IPS-20b (cell line): ENCODE results near the gene RTP5.

ENCODE experiments used
- H3K27ac ChIP-seq: one replicate; pipeline ENCODE4 v1.5.1; 2013; ENCODE audit warnings: low read length
- H3K27me3 ChIP-seq: 2 replicates; pipeline ENCODE4 v1.6.1; 2013; ENCODE audit warnings: mild to moderate bottlenecking, low read length, inconsistent platforms; ENCODE audit not compliant: insufficient read depth
- H3K36me3 ChIP-seq: 2 replicates; pipeline ENCODE4 v1.6.1; 2013; ENCODE audit warnings: low read depth, mild to moderate bottlenecking, inconsistent platforms, low read length, moderate library complexity; ENCODE audit not compliant: insufficient read depth
- H3K4me1 ChIP-seq: 2 replicates; pipeline ENCODE4 v1.6.1; 2013; ENCODE audit warnings: mild to moderate bottlenecking, control low read depth, inconsistent platforms, low read length, moderate library complexity; ENCODE audit not compliant: insufficient read depth
- H3K4me3 ChIP-seq: 2 replicates; pipeline ENCODE4 v1.5.1; 2013; ENCODE audit warnings: mild to moderate bottlenecking, low read length, inconsistent platforms
- H3K9ac ChIP-seq: 2 replicates; pipeline ENCODE4 v1.6.1; 2013; ENCODE audit warnings: low read depth, mild to moderate bottlenecking, inconsistent platforms, low read length, moderate library complexity
- H3K9me3 ChIP-seq: 2 replicates; pipeline ENCODE4 v1.6.1; 2013; ENCODE audit warnings: mild to moderate bottlenecking, low read depth, low read length, inconsistent platforms; ENCODE audit not compliant: insufficient read depth

The RTP5 gene

DNA sequence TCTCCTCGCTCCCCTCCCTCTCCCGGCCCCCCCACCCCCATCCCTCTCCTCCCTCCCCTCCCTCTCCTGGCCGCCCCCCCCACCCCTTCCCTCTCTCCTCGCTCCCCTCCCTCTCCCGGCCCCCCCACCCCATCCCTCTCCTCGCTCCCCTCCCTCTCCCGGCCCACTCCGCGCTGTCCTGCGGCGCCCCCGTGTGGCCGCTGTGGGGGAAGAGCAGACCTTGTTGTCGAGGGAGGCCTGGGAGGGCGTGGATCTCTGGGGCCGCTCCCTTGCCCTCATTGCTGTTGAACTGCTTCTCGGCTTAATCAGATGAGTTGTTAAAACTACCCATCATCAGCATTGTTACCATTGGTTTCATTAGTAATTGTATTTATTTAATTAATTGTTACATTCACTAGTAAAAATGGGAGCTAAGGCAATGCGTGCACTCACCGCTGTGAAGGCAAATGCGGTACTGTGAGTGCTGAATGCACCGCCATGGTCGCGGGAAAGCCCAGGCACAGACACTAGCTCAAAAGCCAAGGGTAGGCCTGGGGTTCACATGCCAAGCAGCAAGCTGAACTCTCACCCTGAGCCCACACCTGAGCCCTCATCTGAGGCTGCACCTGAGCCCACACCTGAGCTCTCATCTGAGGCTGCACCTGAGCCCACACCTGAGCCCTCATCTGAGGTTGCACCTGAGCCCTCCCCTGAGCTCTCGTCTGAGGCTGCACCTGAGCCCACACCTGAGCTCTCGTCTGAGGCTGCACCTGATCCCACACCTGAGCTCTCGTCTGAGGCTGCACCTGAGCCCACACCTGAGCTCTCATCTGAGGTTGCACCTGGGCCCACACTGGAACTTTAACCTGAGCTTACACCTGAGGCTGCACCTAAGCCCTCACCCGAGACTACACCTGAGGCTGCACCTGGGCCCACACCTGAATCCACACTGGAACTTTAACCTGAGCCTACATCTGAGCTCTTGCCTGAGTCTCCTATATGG is 8.8 kb downstream of the RTP5 start:
- H3K9me3 ChIP-seq = peaks cover 7% of the 10 kb centered on the region; the same call in 1 of the 2 replicates
- H3K36me3 ChIP-seq = no peaks in the 10 kb centered on the region
- no peak overlapping the region for H3K27ac ChIP-seq
- H3K9ac ChIP-seq = no peak overlapping the region
- peaks cover 18% of the 10 kb centered on the region; the same call in 1 of the 2 replicates for H3K4me1 ChIP-seq
- no peak overlapping the region for H3K4me3 ChIP-seq
- H3K27me3 ChIP-seq = no peaks in the 10 kb centered on the region

GRCh38 chr2:241879326-241879725 is 9.8 kb downstream of the RTP5 start:
- Histone ChIP-seq H3K4me3 (no peak overlapping the region), H3K27me3 (no peaks in the 10 kb centered on the region), H3K9me3 (no peaks in the 10 kb centered on the region), H3K4me1 (peaks cover 18% of the 10 kb centered on the region; the same call in 1 of the 2 replicates), H3K36me3 (no peaks in the 10 kb centered on the region), H3K9ac (no peak overlapping the region), H3K27ac (no peak overlapping the region)

DNA sequence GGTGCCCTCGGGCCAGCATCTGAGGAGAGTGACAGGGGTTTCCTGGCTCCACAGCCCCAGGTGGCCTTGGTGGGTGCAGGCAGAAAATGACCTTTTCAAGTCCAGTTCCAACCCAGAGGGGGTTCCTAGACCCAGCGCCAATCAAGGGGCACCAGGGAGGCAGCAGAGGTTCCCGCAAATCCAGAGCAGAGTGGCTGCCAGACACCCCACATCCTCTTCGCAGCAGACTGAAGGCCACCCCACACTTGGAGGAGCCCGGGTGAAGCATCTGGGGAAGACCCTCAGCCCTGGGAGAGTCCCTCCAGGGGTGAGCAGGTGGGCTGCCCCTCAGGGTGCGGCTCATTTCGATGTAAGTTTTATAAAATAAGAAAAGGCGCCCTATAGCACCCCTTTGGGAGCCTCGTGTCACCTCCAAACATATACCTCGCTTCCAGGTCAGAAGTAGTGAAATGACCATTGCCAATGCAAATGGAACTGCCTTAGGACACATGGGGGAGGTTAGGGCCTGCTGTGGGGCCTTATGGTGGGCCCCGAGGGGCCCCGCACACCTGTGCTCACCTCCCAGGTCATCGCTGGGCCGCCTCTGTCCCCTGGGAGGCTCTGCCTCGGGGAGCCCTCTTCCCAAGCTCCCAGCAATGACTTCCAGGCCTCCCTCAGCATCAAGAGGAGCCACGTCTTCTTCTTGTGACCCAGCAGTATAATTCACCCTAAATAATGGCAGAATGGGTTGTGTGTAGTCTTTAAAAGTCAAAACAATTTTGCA is 11.0 kb downstream of the RTP5 start:
- Histone ChIP-seq H3K9me3 (no peaks in the 10 kb centered on the region), H3K27ac (peak overlapping the region; percentile 54), H3K9ac (peak overlapping the region; percentile 85; the same call in 1 of the 2 replicates)

GRCh38 chr2:241882091-241882625 is 12.6 kb downstream of the RTP5 start:
- peak overlapping the region; percentile 46 for H3K4me3 ChIP-seq
- peaks cover 18% of the 10 kb centered on the region; the same call in 1 of the 2 replicates for H3K4me1 ChIP-seq
- H3K9me3 ChIP-seq = no peaks in the 10 kb centered on the region
- no peak overlapping the region for H3K27ac ChIP-seq
- no peak overlapping the region; the same call in 1 of the 2 replicates for H3K9ac ChIP-seq
- H3K27me3 ChIP-seq = no peaks in the 10 kb centered on the region
- H3K36me3 ChIP-seq = no peaks in the 10 kb centered on the region

More for the DNA sequence above, 11.0 kb downstream of the RTP5 start:
- Histone ChIP-seq H3K36me3 (no peaks in the 10 kb centered on the region), H3K4me1 (peaks cover 18% of the 10 kb centered on the region; the same call in 1 of the 2 replicates), H3K27me3 (no peaks in the 10 kb centered on the region), H3K4me3 (peak overlapping the region; percentile 76)

DNA sequence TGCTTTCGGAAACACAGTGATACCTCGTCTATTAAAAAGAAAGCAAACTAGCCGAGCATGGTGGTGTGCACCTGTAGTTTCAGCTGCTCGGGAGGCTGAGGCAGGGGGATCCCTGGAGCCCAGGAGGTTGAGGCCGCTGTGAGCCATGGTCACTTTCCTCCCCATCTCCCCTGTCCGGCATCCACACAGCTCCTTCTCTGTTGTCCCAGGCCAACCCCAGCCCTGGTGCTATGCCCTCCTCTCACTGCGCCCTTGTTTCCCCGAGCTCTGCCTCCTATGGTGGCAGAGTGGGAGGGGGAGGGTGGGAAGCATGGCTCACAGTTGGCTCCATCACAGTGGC is 15.4 kb downstream of the RTP5 start:
- Histone ChIP-seq H3K9me3 (no peaks in the 10 kb centered on the region), H3K36me3 (no peaks in the 10 kb centered on the region), H3K4me1 (peaks cover 18% of the 10 kb centered on the region; the same call in 1 of the 2 replicates), H3K4me3 (no peak overlapping the region), H3K27me3 (no peaks in the 10 kb centered on the region), H3K27ac (no peak overlapping the region), H3K9ac (no peak overlapping the region)

GRCh38 chr2:241885291-241885945 is 15.9 kb downstream of the RTP5 start:
- no peak overlapping the region for H3K9ac ChIP-seq
- H3K27me3 ChIP-seq = no peaks in the 10 kb centered on the region
- H3K4me3 ChIP-seq = no peak overlapping the region
- H3K4me1 ChIP-seq = peaks cover 18% of the 10 kb centered on the region
- H3K27ac ChIP-seq = no peak overlapping the region
- H3K9me3 ChIP-seq = no peaks in the 10 kb centered on the region
- no peaks in the 10 kb centered on the region for H3K36me3 ChIP-seq

- H3K4me3 ChIP-seq = no peak overlapping the region
- H3K9me3 ChIP-seq = no peaks in the 10 kb centered on the region
- no peaks in the 10 kb centered on the region for H3K27me3 ChIP-seq
- no peak overlapping the region for H3K27ac ChIP-seq
- H3K36me3 ChIP-seq = no peaks in the 10 kb centered on the region
- H3K4me1 ChIP-seq = peaks cover 17% of the 10 kb centered on the region
- H3K9ac ChIP-seq = no peak overlapping the region
Measured at GRCh38 chr2:241885946-241886643, 16.6 kb downstream of the RTP5 start.

GRCh38 chr2:241886840-241887447 is 17.4 kb downstream of the RTP5 start:
- Histone ChIP-seq H3K9me3 (no peaks in the 10 kb centered on the region), H3K4me1 (peaks cover 16% of the 10 kb centered on the region), H3K27ac (no peak overlapping the region), H3K9ac (no peak overlapping the region), H3K27me3 (no peaks in the 10 kb centered on the region), H3K36me3 (no peaks in the 10 kb centered on the region), H3K4me3 (no peak overlapping the region)

DNA sequence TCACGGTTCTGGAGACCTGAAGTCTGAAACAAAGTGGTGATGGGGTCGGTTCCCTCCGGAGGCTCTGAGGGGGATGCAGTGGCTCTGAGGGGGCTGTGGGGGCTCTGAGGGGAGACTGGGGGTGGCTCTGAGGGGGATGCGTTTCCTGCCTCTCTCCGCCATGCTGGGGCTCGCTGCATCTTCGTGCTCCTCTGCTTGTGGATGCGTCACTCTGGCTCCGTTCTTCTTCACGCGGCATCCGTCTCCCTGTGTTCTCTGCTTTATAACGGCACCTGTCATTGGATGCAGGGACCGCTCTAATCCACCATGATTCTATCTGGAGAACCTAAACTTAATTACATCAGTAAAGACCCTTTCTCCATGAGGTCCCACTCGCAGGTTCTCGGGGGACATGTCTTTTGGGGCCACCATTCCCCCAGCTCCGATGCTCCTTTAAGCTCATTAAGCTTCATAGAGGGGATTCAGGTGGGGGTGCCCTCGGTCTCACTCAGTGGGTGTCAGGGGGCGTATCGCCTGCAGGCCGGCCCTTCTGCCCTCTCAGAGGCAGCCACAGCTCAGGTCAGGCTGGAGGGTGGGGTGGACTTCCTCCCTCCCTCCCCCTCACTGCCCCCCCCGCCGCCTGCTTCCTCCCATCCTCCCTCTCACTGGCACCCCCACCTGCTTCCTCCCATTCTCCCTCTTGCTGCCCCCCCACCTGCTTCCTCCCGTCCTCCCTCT is 18.4 kb downstream of the RTP5 start:
- H3K27me3 ChIP-seq = no peaks in the 10 kb centered on the region
- no peaks in the 10 kb centered on the region for H3K9me3 ChIP-seq
- no peaks in the 10 kb centered on the region for H3K36me3 ChIP-seq
- no peak overlapping the region for H3K27ac ChIP-seq
- no peak overlapping the region for H3K9ac ChIP-seq
- H3K4me1 ChIP-seq = peaks cover 5% of the 10 kb centered on the region
- no peak overlapping the region for H3K4me3 ChIP-seq

DNA sequence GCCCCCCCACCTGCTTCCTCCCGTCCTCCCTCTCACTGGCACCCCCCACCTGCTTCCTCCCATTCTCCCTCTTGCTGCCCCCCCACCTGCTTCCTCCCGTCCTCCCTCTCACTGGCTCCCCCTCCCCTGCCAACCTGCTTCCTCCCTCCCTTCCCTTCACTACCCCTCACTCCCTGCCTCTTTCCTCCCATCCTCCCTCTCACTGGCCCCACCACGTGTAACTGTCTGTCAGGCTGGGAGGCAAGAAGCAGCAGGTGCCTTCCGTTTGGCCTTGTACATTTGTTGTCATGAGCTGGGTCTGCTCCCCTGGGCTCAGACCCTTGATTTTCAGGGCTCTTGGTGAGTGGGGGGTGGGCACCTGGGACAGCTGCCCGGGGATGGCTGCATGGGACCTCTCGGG is 19.1 kb downstream of the RTP5 start:
- no peaks in the 10 kb centered on the region for H3K27me3 ChIP-seq
- no peak overlapping the region for H3K27ac ChIP-seq
- H3K4me3 ChIP-seq = no peak overlapping the region
- no peaks in the 10 kb centered on the region for H3K36me3 ChIP-seq
- H3K4me1 ChIP-seq = peaks cover 3% of the 10 kb centered on the region
- no peaks in the 10 kb centered on the region for H3K9me3 ChIP-seq
- no peak overlapping the region for H3K9ac ChIP-seq
